Measurements from ENCODE around the gene RIMS4.

DNA sequence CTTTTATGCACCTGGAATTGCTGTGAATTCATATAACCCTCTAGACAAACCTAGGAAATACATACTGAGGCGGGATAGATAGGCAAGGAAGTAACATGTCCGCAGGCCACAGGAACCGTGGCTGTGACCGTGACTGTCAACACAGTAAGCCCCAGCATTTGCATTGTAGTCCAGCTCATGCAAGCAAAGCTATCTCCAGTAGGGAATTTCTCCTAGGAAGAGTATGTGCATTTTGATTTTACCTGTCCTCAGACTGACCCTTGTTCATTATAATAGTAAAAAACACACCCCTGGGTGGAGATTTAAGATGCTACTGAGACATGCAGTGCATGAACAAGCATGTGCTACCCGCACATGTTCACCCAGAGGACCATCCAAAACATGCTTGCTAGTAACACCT lies 30.5 kb upstream of the RIMS4 start:
- no peak for TF ChIP-seq CTCF (IDR thresholded peaks at IDR 0.05)
- TF ChIP-seq POLR2A (IDR thresholded peaks at IDR 0.05), result no peak
